NT2/D1 (cell line): ENCODE results near the gene FARS2.

Source experiments
- YY1 ChIP-seq: IDR thresholded peaks from 2 replicates; pipeline ENCODE4 v1.6.1; 2011; ENCODE audit not compliant: insufficient read length, insufficient read depth
- ZNF274 ChIP-seq: IDR thresholded peaks from 2 replicates; pipeline ENCODE4 v1.6.1; 2011; ENCODE audit warnings: mild to moderate bottlenecking, low read depth, low read length

DNA sequence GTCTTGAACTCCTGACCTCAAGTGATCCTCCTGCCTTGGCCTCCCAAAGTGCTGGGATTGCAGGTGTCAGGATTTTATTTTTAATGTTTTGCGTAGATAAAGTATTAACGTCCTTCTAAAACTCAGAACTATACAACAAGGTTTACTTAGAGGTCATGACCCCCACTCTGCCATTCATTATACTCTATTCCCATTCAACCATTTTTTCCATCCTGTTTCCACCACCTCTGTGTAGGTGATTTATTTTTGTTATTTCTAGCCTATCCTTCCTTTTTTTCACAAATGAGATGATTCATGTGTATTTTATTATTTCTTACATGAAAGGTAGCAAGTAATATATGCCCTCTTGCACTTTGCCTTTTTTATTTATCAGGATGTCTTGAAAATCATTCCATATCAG is 138.1 kb downstream of the FARS2 start:
- TF ChIP-seq YY1 = no peak
- TF ChIP-seq ZNF274 = no peak
